Body of pancreas (tissue), 4 donors: Measurements from ENCODE around the gene TRIML2. TPM values are rescaled to one million over a fixed set of nuclear protein-coding genes. Genes with fewer than 3 reads are reported as not detected.

Experiments
- ATAC-seq: fragments of 150-250 bp; one replicate; pipeline ENCODE4 v1.9.1; 2016
- DNase-seq, 4 donors: peaks; one replicate each; pipeline ENCODE4 v3.0.0-alpha.2; 2019
- H3K27ac ChIP-seq, 4 donors: fragments of 200-600 bp; sonication (generic); 1 replicate in 3 of 4; 2 replicates in 1 of 4; pipeline versions ENCODE4 v1.5.1 to v1.6.1; 2016 to 2019; ENCODE audit warnings: mild to moderate bottlenecking in 1 of 4, mixed read lengths in 1 of 4, moderate library complexity in 1 of 4
- H3K27me3 ChIP-seq, 2 donors: fragments of 200-600 bp; sonication (generic); one replicate each; pipeline ENCODE4 v1.6.0; 2016; ENCODE audit warnings: mild to moderate bottlenecking in 1 of 2
- H3K36me3 ChIP-seq, 2 donors: fragments of 200-600 bp; sonication (generic); replicated peaks in 1 of 2; 2 replicates each; pipeline ENCODE4 v1.5.1; 2016; ENCODE audit warnings: low read depth in 2 of 2; ENCODE audit not compliant: insufficient read depth in 1 of 2
- H3K4me1 ChIP-seq: fragments of 200-600 bp; sonication (generic); one replicate; pipeline ENCODE4 v1.6.0; 2016
- H3K4me3 ChIP-seq, 2 donors: fragments of 200-600 bp; sonication (generic); 1 replicate in 1 of 2; 2 replicates in 1 of 2; pipeline ENCODE4 v1.5.1; 2016 to 2019
- H3K9me3 ChIP-seq, 3 donors: fragments of 200-600 bp; sonication (generic); 1 replicate in 2 of 3; 2 replicates in 1 of 3; pipeline ENCODE4 v1.5.1; 2016
- CTCF ChIP-seq, 7 experiments: fragments of 450-650 bp in 4 of 7; fragments of 200-600 bp in 3 of 7; sonication (generic) in 3 of 7; IDR thresholded peaks; one replicate each; pipeline ENCODE4 v1.5.1; 2016 to 2019; ENCODE audit warnings: antibody characterized with exemption in 7 of 7
- POLR2A ChIP-seq, 3 donors: fragments of 450-650 bp; IDR thresholded peaks; one replicate each; pipeline ENCODE4 v1.6.1; 2016; ENCODE audit warnings: antibody characterized with exemption in 3 of 3, mild to moderate bottlenecking in 2 of 3
- WGBS, 2 donors: methylation state at CpG; one replicate each; pipeline ENCODE4 v1.1.5; 2017; 5-methylcytosine and 5-hydroxymethylcytosine counted together
- intact Hi-C: fragments of 100-400 bp; cut with DNase I; formaldehyde crosslinking; loops from one replicate; pipeline ENCODE4 v1.15.1; 2023
- small RNA-seq: library from RNA; depleted of rRNA; stranded (forward); fragments of <200 nt; gene quantifications from one replicate; pipeline ENCODE3, GENCODE V24; 2016
- total RNA-seq, 2 donors: library from RNA; depleted of rRNA; stranded (reverse); fragments of >200 nt; gene quantifications; one replicate each; pipeline ENCODE4 v1.1.0, GENCODE V29; 2016

The TRIML2 gene
- total RNA-seq, 2 donors from 2014 or later, result not detected

- 70 to 80% methylated on average over 7 to 15 of the region's 15 CpGs for WGBS, 2 donors
- ATAC-seq, result no peak
Measured at GRCh38 chr4:188042191-188042590, 67.2 kb downstream of the TRIML2 start.

GRCh38 chr4:188041721-188042120 is 67.7 kb downstream of the TRIML2 start:
- Histone ChIP-seq H3K27me3 (no peaks in the 10 kb centered on the region), H3K36me3 (no peaks in the 10 kb centered on the region), H3K9me3 (no peaks in the 10 kb centered on the region), H3K27ac (no peak overlapping the region), H3K4me3 (no peak overlapping the region), H3K4me1 (no peaks in the 10 kb centered on the region)
- WGBS, 2 donors, result 81 to 82% methylated on average over 21 of the region's 21 CpGs
- intact Hi-C loops, result no loop called here
- ATAC-seq (no peak), DNase-seq (no peak)
- TF ChIP-seq CTCF (IDR thresholded peaks at IDR 0.05), result no peak
- TF ChIP-seq POLR2A (IDR thresholded peaks at IDR 0.05), result no peak

More at GRCh38 chr4:188042191-188042590, 67.2 kb downstream of the TRIML2 start:
- Histone ChIP-seq H3K9me3 (no peaks in the 10 kb centered on the region), H3K36me3 (no peaks in the 10 kb centered on the region), H3K27me3 (no peaks in the 10 kb centered on the region), H3K4me1 (no peaks in the 10 kb centered on the region), H3K27ac (no peak overlapping the region), H3K4me3 (no peak overlapping the region)
- no peak for TF ChIP-seq CTCF (IDR thresholded peaks at IDR 0.05)
- TF ChIP-seq POLR2A (IDR thresholded peaks at IDR 0.05), result no peak
- intact Hi-C loops, result no loop called here
- DNase-seq, result no peak

Small RNA genes within 50 kb of the gene (small RNA-seq; reads per million reads assigned to genes)
- not detected for gene RNU6-173P

Other genes starting within 250 kb of the TRIML2 start
- under 1 TPM in 1 of 2 donors, not detected in 1; 0.26 TPM for gene ZFP42, start 113.8 kb downstream of the TRIML2 start, total RNA-seq
- not detected for gene TRIML1, start 29.8 kb upstream of the TRIML2 start, total RNA-seq